Measurements from ENCODE around the gene KIAA0040. TPM values are rescaled to one million over a fixed set of nuclear protein-coding genes. Genes with fewer than 3 reads are reported as not detected.

KIAA0040 gene
- total RNA-seq, 2 donors from 2014 or later: 14.0 to 23.7 TPM

- H3K36me3 ChIP-seq: no peaks in the 10 kb centered on the region
- no peak overlapping the region for H3K9ac ChIP-seq (ENCODE audit: low read depth in 2 of 2, low read length in 2 of 2)
- no peak overlapping the region for H3K27ac ChIP-seq
- intact Hi-C loops (cut with DNase I): no loop called here
- DNase-seq: no peak
- H3K27me3 ChIP-seq: no peaks in the 10 kb centered on the region
- TF ChIP-seq CTCF (IDR thresholded peaks at IDR 0.05): no peak
- H3K4me3 ChIP-seq: no peak overlapping the region
- no peaks in the 10 kb centered on the region for H3K4me1 ChIP-seq
- H3K9me3 ChIP-seq: no peaks in the 10 kb centered on the region
Observed at GRCh38 chr1:175155473-175155856, 37.1 kb downstream of the KIAA0040 start.

GRCh38 chr1:175154629-175155472 lies 37.7 kb downstream of the KIAA0040 start:
- DNase-seq: peak; percentile 81
- intact Hi-C loops (cut with DNase I): no loop called here
- TF ChIP-seq CTCF (IDR thresholded peaks at IDR 0.05): peak; percentile 90
- Histone ChIP-seq H3K4me1 (no peaks in the 10 kb centered on the region), H3K9ac (ENCODE audit: low read depth in 2 of 2, low read length in 2 of 2) (no peak overlapping the region), H3K9me3 (no peaks in the 10 kb centered on the region), H3K27ac (no peak overlapping the region), H3K36me3 (no peaks in the 10 kb centered on the region), H3K27me3 (no peaks in the 10 kb centered on the region), H3K4me3 (no peak overlapping the region)

GRCh38 chr1:175152006-175152652 lies 40.4 kb downstream of the KIAA0040 start:
- H3K27me3 ChIP-seq: no peaks in the 10 kb centered on the region
- no peak overlapping the region for H3K9ac ChIP-seq (ENCODE audit: low read depth in 2 of 2, low read length in 2 of 2)
- no peaks in the 10 kb centered on the region for H3K9me3 ChIP-seq
- peak; percentile 82 for TF ChIP-seq CTCF (IDR thresholded peaks at IDR 0.05)
- H3K27ac ChIP-seq: no peak overlapping the region
- intact Hi-C loops (cut with DNase I): loop anchor here (2.0 kb wide), 2 partner anchors 71 to 167 kb away; no protein-coding TSS in a partner anchor
- no peaks in the 10 kb centered on the region for H3K36me3 ChIP-seq
- peak; percentile 62 for DNase-seq
- H3K4me3 ChIP-seq: no peak overlapping the region
- H3K4me1 ChIP-seq: no peaks in the 10 kb centered on the region

- DNase-seq: no peak
- Histone ChIP-seq H3K27ac (no peak overlapping the region), H3K4me1 (no peaks in the 10 kb centered on the region), H3K9me3 (no peaks in the 10 kb centered on the region), H3K9ac (ENCODE audit: low read depth in 2 of 2, low read length in 2 of 2) (no peak overlapping the region), H3K4me3 (no peak overlapping the region), H3K27me3 (no peaks in the 10 kb centered on the region), H3K36me3 (no peaks in the 10 kb centered on the region)
- intact Hi-C loops (cut with DNase I): no loop called here
- TF ChIP-seq CTCF (IDR thresholded peaks at IDR 0.05): no peak
Observed at GRCh38 chr1:175150596-175151319, 41.8 kb downstream of the KIAA0040 start.

GRCh38 chr1:175148068-175148467 lies 44.5 kb downstream of the KIAA0040 start:
- H3K4me1 ChIP-seq: no peaks in the 10 kb centered on the region
- H3K27ac ChIP-seq: no peak overlapping the region
- no peaks in the 10 kb centered on the region for H3K9me3 ChIP-seq
- no peak for TF ChIP-seq CTCF (IDR thresholded peaks at IDR 0.05)
- intact Hi-C loops (cut with DNase I): no loop called here
- no peaks in the 10 kb centered on the region for H3K36me3 ChIP-seq
- no peak overlapping the region for H3K4me3 ChIP-seq
- no peak for DNase-seq
- no peak overlapping the region for H3K9ac ChIP-seq (ENCODE audit: low read depth in 2 of 2, low read length in 2 of 2)
- no peaks in the 10 kb centered on the region for H3K27me3 ChIP-seq

Measured in colonic mucosa (tissue), 4 donors.